ENCODE data around the gene SLC7A4.

Gene SLC7A4

GRCh38 chr22:21070690-21071615 lies 38.6 kb upstream of the SLC7A4 start:
- DNase-seq (ENCODE audit: low spot score), result no peak

DNA sequence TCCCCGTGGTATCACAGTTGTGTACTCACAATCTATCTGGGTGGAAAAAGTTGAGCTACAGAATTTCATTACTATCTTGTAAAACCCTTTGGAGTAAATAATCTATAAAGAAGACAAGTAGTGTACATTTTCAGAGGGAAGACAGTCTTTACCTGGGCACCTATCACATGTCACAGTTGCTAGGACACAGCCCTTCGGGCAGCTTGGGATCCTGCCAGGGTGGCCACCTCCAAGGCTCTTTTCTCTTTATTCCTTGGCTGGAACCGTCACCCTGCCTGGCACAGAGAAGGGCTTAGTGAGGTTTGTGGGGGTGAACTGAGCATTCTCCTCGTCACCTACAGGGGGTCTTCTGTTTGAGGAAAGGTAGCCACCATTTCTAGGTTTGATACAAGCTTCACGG lies 37.0 kb upstream of the SLC7A4 start:
- DNase-seq (ENCODE audit: low spot score), result no peak
- in situ Hi-C loops (cut with MboI; ENCODE audit: low sequenced_read_pairs, unreplicated experiment), result no loop called here
- no peak for TF ChIP-seq CTCF (IDR thresholded peaks at IDR 0.05; ENCODE audit: borderline replicate concordance, control extremely low read depth, extremely low read depth, insufficient read depth, missing control alignments)

More at GRCh38 chr22:21070690-21071615, 38.6 kb upstream of the SLC7A4 start:
- in situ Hi-C loops (cut with MboI; ENCODE audit: low sequenced_read_pairs, unreplicated experiment), result no loop called here
- no peak for TF ChIP-seq CTCF (IDR thresholded peaks at IDR 0.05; ENCODE audit: borderline replicate concordance, control extremely low read depth, extremely low read depth, insufficient read depth, missing control alignments)

DNA sequence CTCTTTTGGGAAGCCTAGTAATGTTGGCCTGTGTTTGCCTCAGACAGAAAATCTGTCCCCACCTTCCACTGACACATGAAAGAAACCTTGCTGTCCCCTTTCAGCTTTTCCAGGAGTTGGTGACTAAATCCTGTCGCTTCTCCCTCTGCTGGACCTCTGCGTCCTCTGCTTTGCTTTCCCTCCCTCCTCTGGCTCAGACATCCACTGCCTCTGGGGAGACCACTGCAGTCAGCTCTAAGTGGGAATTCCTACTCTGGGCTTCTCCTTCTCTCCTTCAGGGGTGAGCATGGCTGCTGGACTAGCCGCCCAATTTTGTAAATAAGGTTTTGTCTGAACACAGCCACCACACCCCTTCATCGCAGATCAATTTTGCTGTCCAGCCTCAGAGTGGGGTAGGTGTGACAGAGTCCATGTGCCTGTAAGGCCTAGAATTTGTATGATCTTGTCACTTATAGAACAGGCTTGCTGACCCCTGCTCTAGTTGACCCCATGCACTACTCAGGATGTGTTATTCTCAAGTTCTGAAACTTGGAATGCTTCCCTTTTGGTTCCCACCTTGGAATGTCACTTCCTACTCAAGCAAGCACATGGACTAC lies 36.4 kb upstream of the SLC7A4 start:
- no peak for DNase-seq (ENCODE audit: low spot score)
- in situ Hi-C loops (cut with MboI; ENCODE audit: low sequenced_read_pairs, unreplicated experiment), result no loop called here
- TF ChIP-seq CTCF (IDR thresholded peaks at IDR 0.05; ENCODE audit: borderline replicate concordance, control extremely low read depth, extremely low read depth, insufficient read depth, missing control alignments), result no peak

GRCh38 chr22:21067901-21068680 lies 35.7 kb upstream of the SLC7A4 start:
- in situ Hi-C loops (cut with MboI; ENCODE audit: low sequenced_read_pairs, unreplicated experiment), result no loop called here
- TF ChIP-seq CTCF (IDR thresholded peaks at IDR 0.05; ENCODE audit: borderline replicate concordance, control extremely low read depth, extremely low read depth, insufficient read depth, missing control alignments), result no peak
- DNase-seq (ENCODE audit: low spot score), result no peak

GRCh38 chr22:21067075-21067900 lies 34.9 kb upstream of the SLC7A4 start:
- no peak for DNase-seq (ENCODE audit: low spot score)
- TF ChIP-seq CTCF (IDR thresholded peaks at IDR 0.05; ENCODE audit: borderline replicate concordance, control extremely low read depth, extremely low read depth, insufficient read depth, missing control alignments), result no peak
- in situ Hi-C loops (cut with MboI; ENCODE audit: low sequenced_read_pairs, unreplicated experiment), result no loop called here
